Measurements from ENCODE around the gene ST6GALNAC4.

DNA sequence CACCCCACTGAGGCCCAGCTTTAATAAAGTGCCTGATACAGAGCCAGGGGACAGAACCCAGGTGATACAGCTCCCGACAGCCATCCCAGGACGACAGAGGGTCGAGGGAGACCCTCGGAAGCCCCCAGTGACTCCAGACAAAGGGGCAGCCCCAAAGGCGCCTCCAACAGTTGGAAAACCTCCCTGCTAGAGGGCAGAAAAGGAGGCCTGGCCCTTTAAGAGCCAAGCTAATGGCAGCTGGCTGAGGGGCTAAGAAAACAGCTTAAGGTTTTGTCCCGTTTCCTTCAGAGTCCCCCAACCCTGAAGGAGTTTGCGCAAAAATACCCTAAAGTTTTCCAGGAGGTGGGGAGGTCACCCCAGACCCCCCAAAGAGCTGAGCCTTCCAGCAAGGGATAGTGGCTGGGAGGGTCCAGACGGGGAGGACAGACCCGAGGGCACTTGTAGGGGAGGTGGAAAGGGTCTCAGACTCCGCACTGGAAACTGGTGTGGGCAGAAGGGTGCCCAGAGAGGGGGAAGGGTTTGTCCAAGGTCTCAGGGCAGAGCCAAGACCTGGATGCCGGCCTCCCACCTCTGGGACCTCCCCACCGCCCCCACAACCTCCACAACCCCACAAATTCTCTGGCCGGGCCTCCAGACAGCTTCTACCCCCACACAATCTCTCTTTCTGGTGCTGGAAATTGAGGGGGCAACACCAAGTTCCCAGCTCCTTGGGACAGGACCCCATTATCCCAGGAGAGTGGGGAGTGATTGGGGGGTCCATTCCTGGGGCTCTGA is 31.1 kb downstream of the ST6GALNAC4 start:
- TF ChIP-seq, protein P1, sequence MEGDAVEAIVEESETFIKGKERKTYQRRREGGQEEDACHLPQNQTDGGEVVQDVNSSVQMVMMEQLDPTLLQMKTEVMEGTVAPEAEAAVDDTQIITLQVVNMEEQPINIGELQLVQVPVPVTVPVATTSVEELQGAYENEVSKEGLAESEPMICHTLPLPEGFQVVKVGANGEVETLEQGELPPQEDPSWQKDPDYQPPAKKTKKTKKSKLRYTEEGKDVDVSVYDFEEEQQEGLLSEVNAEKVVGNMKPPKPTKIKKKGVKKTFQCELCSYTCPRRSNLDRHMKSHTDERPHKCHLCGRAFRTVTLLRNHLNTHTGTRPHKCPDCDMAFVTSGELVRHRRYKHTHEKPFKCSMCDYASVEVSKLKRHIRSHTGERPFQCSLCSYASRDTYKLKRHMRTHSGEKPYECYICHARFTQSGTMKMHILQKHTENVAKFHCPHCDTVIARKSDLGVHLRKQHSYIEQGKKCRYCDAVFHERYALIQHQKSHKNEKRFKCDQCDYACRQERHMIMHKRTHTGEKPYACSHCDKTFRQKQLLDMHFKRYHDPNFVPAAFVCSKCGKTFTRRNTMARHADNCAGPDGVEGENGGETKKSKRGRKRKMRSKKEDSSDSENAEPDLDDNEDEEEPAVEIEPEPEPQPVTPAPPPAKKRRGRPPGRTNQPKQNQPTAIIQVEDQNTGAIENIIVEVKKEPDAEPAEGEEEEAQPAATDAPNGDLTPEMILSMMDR (IDR thresholded peaks at IDR 0.05) = no peak
- TF ChIP-seq POLR2A (IDR thresholded peaks at IDR 0.05) = no peak

All from lower leg skin (tissue), 3 donors.